ENCODE results near the gene CREBBP.

Gene CREBBP

GRCh38 chr16:3856367-3857141, 24.0 kb downstream of the CREBBP start:
- no peak for DNase-seq (ENCODE audit: low read depth, low spot score)

- no peak for DNase-seq (ENCODE audit: low read depth, low spot score)
These were observed 25.6 kb downstream of the CREBBP start for GRCh38 chr16:3854750-3855541.

- no peak for DNase-seq (ENCODE audit: low read depth, low spot score)
These were observed 30.0 kb downstream of the CREBBP start for GRCh38 chr16:3850544-3850899.

GRCh38 chr16:3849751-3850543, 30.6 kb downstream of the CREBBP start:
- no peak for DNase-seq (ENCODE audit: low read depth, low spot score)

GRCh38 chr16:3846595-3847091, 33.9 kb downstream of the CREBBP start:
- no peak for DNase-seq (ENCODE audit: low read depth, low spot score)

GRCh38 chr16:3846087-3846486, 34.4 kb downstream of the CREBBP start:
- no peak for DNase-seq (ENCODE audit: low read depth, low spot score)

GRCh38 chr16:3842994-3843393, 37.5 kb downstream of the CREBBP start:
- DNase-seq (ENCODE audit: low read depth, low spot score), result no peak

GRCh38 chr16:3841729-3842508, 38.6 kb downstream of the CREBBP start:
- no peak for DNase-seq (ENCODE audit: low read depth, low spot score)

- no peak for DNase-seq (ENCODE audit: low read depth, low spot score)
These were observed 40.9 kb downstream of the CREBBP start for GRCh38 chr16:3839402-3840184.

GRCh38 chr16:3838600-3839401, 41.7 kb downstream of the CREBBP start:
- no peak for DNase-seq (ENCODE audit: low read depth, low spot score)

GRCh38 chr16:3837851-3838586, 42.5 kb downstream of the CREBBP start:
- no peak for DNase-seq (ENCODE audit: low read depth, low spot score)

- DNase-seq (ENCODE audit: low read depth, low spot score), result no peak
These were observed 43.9 kb downstream of the CREBBP start for GRCh38 chr16:3836641-3837040.

- DNase-seq (ENCODE audit: low read depth, low spot score), result no peak
These were observed 45.4 kb downstream of the CREBBP start for GRCh38 chr16:3835089-3835602.

GRCh38 chr16:3832668-3833067, 47.8 kb downstream of the CREBBP start:
- DNase-seq (ENCODE audit: low read depth, low spot score), result no peak

- DNase-seq (ENCODE audit: low read depth, low spot score), result no peak
These were observed 49.8 kb downstream of the CREBBP start for GRCh38 chr16:3830625-3831254.

- no peak for DNase-seq (ENCODE audit: low read depth, low spot score)
These were observed 50.6 kb downstream of the CREBBP start for GRCh38 chr16:3829631-3830536.

GRCh38 chr16:3825940-3826339, 54.6 kb downstream of the CREBBP start:
- DNase-seq (ENCODE audit: low read depth, low spot score), result no peak
